Chondrocyte (in vitro differentiated cells): ENCODE measurements around the gene EIF4G3. TPM values are rescaled to one million over a fixed set of nuclear protein-coding genes. Genes with fewer than 3 reads are reported as not detected.
A peak's percentile ranks its signal among the peaks of the same experiment; 100 is the strongest.

Experiments
- DNase-seq: peaks from one replicate; pipeline ENCODE4 v3.0.0; 2021; ENCODE audit warnings: mixed read lengths, low spot score
- H3K27ac Mint-ChIP-seq: one replicate; pipeline ENCODE4 v1.8.0; 2021; ENCODE audit warnings: mild to moderate bottlenecking, moderate library complexity, mixed read lengths; ENCODE audit not compliant: unreplicated experiment
- H3K27me3 Mint-ChIP-seq: 2 replicates; pipeline ENCODE4 v1.8.0; 2021; ENCODE audit warnings: low read depth, mixed read lengths
- H3K36me3 Mint-ChIP-seq: 2 replicates; pipeline ENCODE4 v1.8.0; 2021; ENCODE audit warnings: low read depth, mixed read lengths
- H3K4me1 Mint-ChIP-seq: 2 replicates; pipeline ENCODE4 v1.8.0; 2021; ENCODE audit warnings: low read depth, mild to moderate bottlenecking, mixed read lengths
- H3K4me3 Mint-ChIP-seq: one replicate; pipeline ENCODE4 v1.8.0; 2021; ENCODE audit warnings: mild to moderate bottlenecking, moderate library complexity, mixed read lengths; ENCODE audit not compliant: unreplicated experiment
- H3K9me3 Mint-ChIP-seq: 2 replicates; pipeline ENCODE4 v1.8.0; 2021; ENCODE audit warnings: low read depth, mixed read lengths
- CTCF ChIP-seq: fragments of 200-600 bp; sonication (generic); IDR thresholded peaks from 2 replicates; pipeline ENCODE4 v1.5.0; 2021; ENCODE audit warnings: antibody characterized with exemption, mild to moderate bottlenecking, moderate library complexity
- total RNA-seq: library from RNA; stranded (reverse); gene quantifications from 3 replicates; pipeline ENCODE4 v1.2.1, GENCODE V29; 2021

Gene EIF4G3
- total RNA-seq, 1 donor from 2014 or later, result 56.6 TPM

DNA sequence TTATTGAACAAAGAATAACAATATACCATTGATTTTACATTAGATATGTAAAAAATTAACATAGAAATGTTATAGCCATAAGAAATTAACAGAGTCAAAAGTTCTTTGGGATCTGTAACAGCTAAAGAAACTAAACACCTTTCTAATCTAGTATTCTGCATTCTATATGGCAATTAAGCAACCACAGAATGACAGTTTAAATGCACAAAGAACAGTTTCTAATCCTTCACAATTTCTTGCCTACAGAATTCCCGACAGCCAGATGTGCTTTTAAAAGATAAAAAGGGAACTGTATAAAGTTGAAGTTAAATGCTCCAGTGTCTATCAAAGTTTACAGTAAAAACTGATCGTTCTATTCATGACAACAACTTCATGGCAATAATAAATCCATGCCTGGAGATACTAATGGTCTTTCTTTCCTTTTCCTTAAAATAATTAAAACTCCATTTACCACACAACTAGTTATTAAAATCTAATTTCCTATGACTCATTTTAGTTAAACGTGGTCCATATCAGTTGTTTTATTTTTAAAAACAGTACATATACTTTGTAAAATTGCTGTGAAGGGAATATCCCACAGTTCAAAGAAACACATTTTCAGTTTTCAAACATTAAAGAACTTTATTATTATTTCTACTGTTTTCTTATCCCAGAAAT is 110.2 kb downstream of the EIF4G3 start:
- H3K4me3 Mint-ChIP-seq, result no peak overlapping the region

GRCh38 chr1:21065851-21066250 is 110.8 kb downstream of the EIF4G3 start:
- Mint-ChIP-seq H3K4me1 (peaks cover 18% of the 10 kb centered on the region), H3K4me3 (no peak overlapping the region), H3K27ac (no peak overlapping the region), H3K9me3 (no peaks in the 10 kb centered on the region), H3K27me3 (no peaks in the 10 kb centered on the region), H3K36me3 (no peaks in the 10 kb centered on the region)
- DNase-seq, result no peak
- no peak for TF ChIP-seq CTCF

More for the DNA sequence above, 110.2 kb downstream of the EIF4G3 start:
- Mint-ChIP-seq H3K27me3 (no peaks in the 10 kb centered on the region), H3K27ac (no peak overlapping the region), H3K36me3 (no peaks in the 10 kb centered on the region), H3K9me3 (no peaks in the 10 kb centered on the region), H3K4me1 (peaks cover 18% of the 10 kb centered on the region)
- no peak for DNase-seq
- no peak for TF ChIP-seq CTCF

- Mint-ChIP-seq H3K36me3 (no peaks in the 10 kb centered on the region), H3K9me3 (no peaks in the 10 kb centered on the region), H3K4me1 (peaks cover 10% of the 10 kb centered on the region), H3K4me3 (no peak overlapping the region), H3K27ac (no peak overlapping the region), H3K27me3 (no peaks in the 10 kb centered on the region)
- DNase-seq, result no peak
- no peak for TF ChIP-seq CTCF
Measured at GRCh38 chr1:21064057-21064456, 112.6 kb downstream of the EIF4G3 start.

- no peak for TF ChIP-seq CTCF
- H3K27ac Mint-ChIP-seq, result no peak overlapping the region
- no peaks in the 10 kb centered on the region for H3K36me3 Mint-ChIP-seq
- H3K4me1 Mint-ChIP-seq, result peaks cover 10% of the 10 kb centered on the region
- no peaks in the 10 kb centered on the region for H3K27me3 Mint-ChIP-seq
- no peak overlapping the region for H3K4me3 Mint-ChIP-seq
- H3K9me3 Mint-ChIP-seq, result no peaks in the 10 kb centered on the region
- DNase-seq, result no peak
Measured at GRCh38 chr1:21060523-21060922, 116.2 kb downstream of the EIF4G3 start.

- Mint-ChIP-seq H3K9me3 (no peaks in the 10 kb centered on the region), H3K4me3 (no peak overlapping the region), H3K27me3 (no peaks in the 10 kb centered on the region), H3K27ac (peak overlapping the region; percentile 81), H3K36me3 (no peaks in the 10 kb centered on the region), H3K4me1 (peaks cover 10% of the 10 kb centered on the region)
- TF ChIP-seq CTCF, result no peak
- DNase-seq, result no peak
Measured at GRCh38 chr1:21059021-21059420, 117.7 kb downstream of the EIF4G3 start.
